NCI-H1105 (cell line): ENCODE data around the gene HEPHL1.
A peak's percentile ranks its signal among the peaks of the same experiment; 100 is the strongest.

Experiments used
- DNase-seq: peaks from one replicate; lab custom pipeline; 2025; lab: John Stamatoyannopoulos, UW

HEPHL1 gene

GRCh38 chr11:94129512-94130297 is 108.6 kb downstream of the HEPHL1 start:
- peak; percentile 45 for DNase-seq

GRCh38 chr11:94130298-94131046 is 109.3 kb downstream of the HEPHL1 start:
- DNase-seq = no peak

- peak; percentile 39 for DNase-seq
These were observed 110.0 kb downstream of the HEPHL1 start for GRCh38 chr11:94131047-94131717.

GRCh38 chr11:94131718-94132115 is 110.6 kb downstream of the HEPHL1 start:
- DNase-seq = peak; percentile 31

GRCh38 chr11:94132152-94132558 is 111.0 kb downstream of the HEPHL1 start:
- DNase-seq = no peak

GRCh38 chr11:94132823-94133408 is 111.8 kb downstream of the HEPHL1 start:
- DNase-seq = no peak

- DNase-seq = no peak
These were observed 112.6 kb downstream of the HEPHL1 start for GRCh38 chr11:94133752-94134151.

- DNase-seq = no peak
These were observed 113.7 kb downstream of the HEPHL1 start for GRCh38 chr11:94134651-94135512.

- DNase-seq = no peak
These were observed 118.3 kb downstream of the HEPHL1 start for GRCh38 chr11:94139416-94139815.

GRCh38 chr11:94140154-94140655 is 119.1 kb downstream of the HEPHL1 start:
- DNase-seq = no peak

- DNase-seq = no peak
These were observed 120.6 kb downstream of the HEPHL1 start for GRCh38 chr11:94141511-94142307.

- no peak for DNase-seq
These were observed 121.4 kb downstream of the HEPHL1 start for GRCh38 chr11:94142308-94143281.

- DNase-seq = no peak
These were observed 123.1 kb downstream of the HEPHL1 start for GRCh38 chr11:94144216-94144615.

- DNase-seq = no peak
These were observed 123.5 kb downstream of the HEPHL1 start for GRCh38 chr11:94144664-94145063.

GRCh38 chr11:94145431-94145830 is 124.3 kb downstream of the HEPHL1 start:
- DNase-seq = no peak

GRCh38 chr11:94145916-94146315 is 124.8 kb downstream of the HEPHL1 start:
- no peak for DNase-seq

- DNase-seq = no peak
These were observed 126.3 kb downstream of the HEPHL1 start for GRCh38 chr11:94147433-94147845.

GRCh38 chr11:94148189-94148588 is 127.0 kb downstream of the HEPHL1 start:
- no peak for DNase-seq

- DNase-seq = no peak
These were observed 128.4 kb downstream of the HEPHL1 start for GRCh38 chr11:94149431-94150017.
